Epithelial cell of prostate (primary cell): ENCODE measurements around the gene APOL6.
A peak's percentile ranks its signal among the peaks of the same experiment; 100 is the strongest.
"Not testable (repeated sequence)": the region's sequence is repeated elsewhere in the genome, so short reads cannot be mapped to it uniquely, and the experiment has no call there.

ENCODE experiments used
- DNase-seq: peaks from one replicate; pipeline ENCODE4 v3.0.0-alpha.2; 2011; ENCODE audit warnings: low read depth, low spot score
- H3K27ac ChIP-seq: fragments of 450-650 bp; 2 replicates; pipeline ENCODE4 v1.5.1; 2017; ENCODE audit warnings: mild to moderate bottlenecking

The APOL6 gene

DNA sequence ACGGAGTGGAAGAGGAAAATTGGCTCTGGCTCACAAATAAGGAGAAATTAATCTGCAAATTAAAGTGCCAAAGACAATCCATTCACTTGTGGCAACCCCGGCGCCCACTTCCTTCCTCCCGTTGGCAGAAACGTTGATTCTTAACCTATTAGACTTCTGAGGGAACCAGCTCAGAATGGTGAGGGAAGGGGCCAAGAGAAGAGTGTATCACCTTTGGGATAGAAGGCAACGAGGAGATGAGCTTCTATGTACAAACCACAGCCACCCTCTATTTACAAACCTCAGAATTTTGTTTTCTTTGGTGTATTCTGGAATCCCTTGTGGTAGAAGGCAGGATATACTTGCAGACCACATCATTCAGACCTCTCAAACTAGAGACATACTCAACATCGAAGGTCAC, 32.2 kb upstream of the APOL6 start:
- H3K27ac ChIP-seq: no peak overlapping the region
- no peak for DNase-seq

- DNase-seq: no peak
- no peak within 1 kb of the TSS for H3K27ac ChIP-seq
Measured at GRCh38 chr22:35617137-35617755, 31.0 kb upstream of the APOL6 start, which contains the start of gene MB. MB (minus strand) TSS chr22:35617329; CDS start chr22:35617257, 72 bp downstream.

DNA sequence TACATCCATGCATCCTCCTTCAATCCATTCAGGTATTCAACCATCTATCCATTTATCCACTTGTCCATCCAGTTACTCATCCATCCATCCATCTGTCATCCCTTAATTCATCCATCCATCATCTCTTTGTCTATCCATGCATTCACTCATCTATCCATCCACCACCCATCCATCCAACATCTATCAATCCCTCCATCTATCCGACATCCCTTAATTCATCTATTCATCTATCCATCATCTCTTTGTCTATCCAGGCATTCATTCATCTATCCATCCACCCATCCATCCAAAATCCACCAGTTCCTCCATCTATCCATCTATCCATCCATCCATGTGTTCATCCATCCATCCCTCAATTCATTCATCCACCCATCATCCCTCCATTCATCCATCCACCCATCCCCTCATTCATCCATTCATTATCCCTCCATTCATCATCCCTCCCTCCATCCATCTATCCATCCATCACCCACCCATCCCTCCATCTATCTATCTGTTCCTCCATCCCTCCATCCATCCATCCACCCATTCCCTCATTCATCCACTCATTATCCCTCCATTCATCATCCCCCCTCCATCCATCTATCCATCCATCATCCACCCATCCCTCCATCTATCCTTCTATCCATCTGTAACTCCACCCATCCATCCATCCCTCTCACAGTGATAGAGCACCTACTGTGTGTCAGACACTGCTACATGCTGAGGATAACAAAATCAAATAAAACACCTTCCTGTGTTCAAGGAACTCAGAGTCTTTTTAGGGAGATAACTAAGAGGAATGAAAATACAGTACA, 29.6 kb upstream of the APOL6 start:
- no peak overlapping the region for H3K27ac ChIP-seq
- no peak for DNase-seq

DNA sequence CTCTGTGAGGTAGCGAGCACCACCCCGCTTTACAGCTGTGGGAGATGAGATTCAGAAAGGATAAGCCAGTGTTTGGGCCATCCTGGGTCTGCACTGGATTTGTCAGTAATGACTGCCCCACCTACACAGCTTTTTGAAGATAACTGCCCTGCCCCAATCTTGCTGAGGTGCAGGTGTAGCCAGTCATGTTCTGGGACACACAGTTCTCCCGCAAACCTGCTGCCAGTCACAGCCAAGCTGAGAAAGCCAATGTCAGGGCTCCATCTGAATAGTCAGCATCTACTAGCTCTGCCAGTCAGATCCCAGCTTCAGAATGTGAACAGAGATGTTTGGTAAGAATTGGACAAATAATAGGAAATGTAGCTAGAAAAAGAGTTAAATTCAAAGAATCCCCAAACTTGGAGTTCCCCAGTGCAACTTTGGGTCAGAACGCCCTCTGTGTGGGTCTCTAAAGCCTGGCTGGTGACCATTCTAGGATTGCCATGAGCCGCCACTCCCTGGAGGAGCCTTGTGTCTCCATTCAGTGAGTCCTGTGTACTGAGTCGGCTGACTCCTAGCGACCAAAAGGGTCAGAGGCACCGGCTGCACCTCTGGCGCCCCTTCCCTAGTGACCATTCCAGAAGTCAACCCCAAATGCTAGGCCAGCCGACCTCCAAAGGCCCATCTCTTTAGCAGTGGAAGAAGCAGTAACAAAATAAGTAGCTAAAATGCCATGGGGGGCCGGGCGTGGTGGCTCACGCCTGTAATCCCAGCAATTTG, 28.7 kb upstream of the APOL6 start:
- no peak overlapping the region for H3K27ac ChIP-seq
- no peak for DNase-seq

- no peak overlapping the region for H3K27ac ChIP-seq
- DNase-seq: no peak
Measured at GRCh38 chr22:35620624-35621251, 27.5 kb upstream of the APOL6 start.

GRCh38 chr22:35621451-35621850, 26.8 kb upstream of the APOL6 start:
- no peak for DNase-seq

GRCh38 chr22:35622191-35622913, 25.9 kb upstream of the APOL6 start:
- no peak for DNase-seq

More at GRCh38 chr22:35621451-35621850, 26.8 kb upstream of the APOL6 start:
- H3K27ac ChIP-seq: no peak overlapping the region

DNA sequence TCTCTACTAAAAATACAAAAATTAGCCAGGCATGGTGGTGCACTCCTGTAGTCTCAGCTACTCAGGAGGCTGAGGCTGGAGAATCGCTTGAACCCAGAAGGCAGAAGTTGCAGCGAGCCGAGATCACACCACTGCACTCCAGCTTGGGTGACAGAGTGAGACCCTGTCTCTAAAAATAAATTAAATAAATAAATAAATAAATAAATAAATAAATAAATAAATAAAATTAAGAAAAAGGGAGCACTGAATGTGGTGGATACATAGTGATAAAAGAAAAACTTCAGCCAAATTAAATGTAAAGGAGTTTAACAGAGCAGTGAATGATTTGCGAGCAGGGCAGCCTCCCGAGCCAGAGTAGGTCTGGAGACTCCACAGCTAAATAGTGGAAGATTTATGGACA, 24.4 kb upstream of the APOL6 start:
- not testable (repeated sequence) for H3K27ac ChIP-seq, DNase-seq

More at GRCh38 chr22:35622191-35622913, 25.9 kb upstream of the APOL6 start:
- H3K27ac ChIP-seq: no peak overlapping the region

- no peak overlapping the region for H3K27ac ChIP-seq
- DNase-seq: no peak
Measured at GRCh38 chr22:35624547-35624946, 23.7 kb upstream of the APOL6 start.

GRCh38 chr22:35625763-35626432, 22.3 kb upstream of the APOL6 start:
- DNase-seq: no peak
- no peak overlapping the region for H3K27ac ChIP-seq

DNA sequence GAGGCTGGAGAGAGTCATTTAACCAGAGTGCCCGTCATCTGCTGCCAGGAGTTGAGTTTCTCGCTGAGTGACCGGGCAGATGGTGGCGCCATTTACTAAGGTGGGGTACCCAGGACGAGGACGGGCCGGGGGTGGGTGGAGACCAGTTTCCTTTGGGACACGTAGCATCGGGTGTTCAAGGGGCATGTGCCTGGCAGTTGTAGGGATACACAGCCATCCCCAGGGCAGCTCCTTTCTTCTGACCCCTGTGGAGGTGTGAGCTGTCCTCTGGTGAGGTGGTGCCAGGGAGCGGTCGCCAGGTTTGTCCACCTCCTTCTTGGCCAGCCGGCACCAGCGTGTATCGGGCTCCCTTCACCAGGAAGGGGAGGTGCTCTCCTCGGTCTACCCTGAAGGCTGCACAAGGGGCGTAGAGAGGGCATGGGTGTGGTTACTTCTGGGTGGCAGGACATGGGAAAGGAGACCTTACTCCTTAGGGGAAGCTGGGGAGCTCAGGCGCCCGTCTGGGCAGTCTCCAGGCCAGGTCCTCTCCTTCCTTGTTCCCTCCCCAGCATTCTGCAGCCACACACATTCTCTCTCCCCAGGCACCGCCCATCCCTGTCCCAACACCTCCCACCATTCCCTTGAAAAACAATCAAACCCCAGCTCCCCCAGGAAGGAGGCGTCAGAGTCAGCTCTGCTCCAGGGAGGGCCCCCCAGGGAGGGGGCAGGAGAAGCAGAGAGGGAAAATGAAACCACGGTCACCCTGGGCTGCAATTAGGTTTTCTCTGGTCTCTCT, 20.8 kb upstream of the APOL6 start:
- no peak for DNase-seq
- peak overlapping the region; percentile 86 for H3K27ac ChIP-seq

DNA sequence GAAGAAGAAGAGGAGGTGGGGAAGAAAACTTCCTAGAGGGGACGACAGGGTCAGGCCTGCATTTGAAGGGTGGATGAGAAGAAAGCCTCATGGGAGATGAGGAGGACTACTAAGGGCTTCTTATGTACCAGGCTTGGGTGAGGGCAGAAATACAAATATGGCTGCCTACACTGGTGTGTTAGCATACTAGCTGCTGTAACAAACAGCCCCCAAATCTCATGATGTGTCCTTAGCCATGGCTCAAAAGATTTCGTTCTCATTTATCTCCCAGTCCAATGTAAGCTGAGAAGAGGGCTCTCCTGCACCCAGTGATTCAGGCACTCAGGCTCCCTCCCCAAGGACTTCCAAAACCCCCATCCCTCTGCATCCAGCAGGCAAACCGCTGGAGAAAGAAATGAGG, 19.5 kb upstream of the APOL6 start:
- peak overlapping the region; percentile 86 for H3K27ac ChIP-seq
- DNase-seq: no peak

- peak overlapping the region; percentile 86 for H3K27ac ChIP-seq
- DNase-seq: peak; percentile 83
Measured at GRCh38 chr22:35629406-35630216, 18.6 kb upstream of the APOL6 start.

DNA sequence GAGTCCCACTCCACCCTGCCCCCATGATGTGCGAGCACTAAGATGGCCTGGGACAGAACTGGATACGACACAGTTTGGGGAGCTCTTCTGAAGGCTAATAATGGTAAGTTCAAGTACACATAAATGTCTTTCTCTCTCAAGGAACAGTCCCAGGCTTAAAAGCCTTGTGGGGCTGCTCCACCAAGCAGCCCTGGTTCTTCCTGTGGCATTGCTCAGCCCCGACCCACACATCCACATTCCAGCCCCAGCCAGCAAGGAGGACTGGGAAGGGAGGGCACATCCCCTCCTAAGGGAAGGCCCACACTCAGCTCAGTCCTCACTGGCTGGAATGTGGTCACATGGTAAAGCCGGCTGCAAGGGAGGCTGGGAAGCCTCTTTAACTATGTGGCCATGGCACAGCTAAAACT, 17.9 kb upstream of the APOL6 start:
- DNase-seq: no peak
- no peak overlapping the region for H3K27ac ChIP-seq

DNA sequence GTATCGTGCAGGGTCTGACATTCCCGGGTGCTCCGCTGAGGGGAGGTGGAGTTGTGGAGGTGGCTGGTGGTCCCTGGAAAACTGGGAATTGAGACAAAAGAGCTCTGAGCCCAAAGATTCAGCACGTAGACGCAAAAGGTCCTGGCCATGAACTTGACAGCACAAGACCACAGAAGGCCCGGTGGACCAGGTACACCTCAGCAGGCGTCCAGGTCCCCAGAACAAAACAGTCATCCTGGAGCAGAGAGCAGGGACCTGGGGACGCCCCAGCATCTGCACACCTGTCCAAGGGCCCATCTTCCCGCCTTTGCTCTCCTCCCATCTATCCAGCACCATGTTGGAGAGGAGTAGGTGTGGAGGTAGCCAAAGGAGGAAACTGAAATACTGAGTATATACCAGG, 17.4 kb upstream of the APOL6 start:
- DNase-seq: no peak
- no peak overlapping the region for H3K27ac ChIP-seq

DNA sequence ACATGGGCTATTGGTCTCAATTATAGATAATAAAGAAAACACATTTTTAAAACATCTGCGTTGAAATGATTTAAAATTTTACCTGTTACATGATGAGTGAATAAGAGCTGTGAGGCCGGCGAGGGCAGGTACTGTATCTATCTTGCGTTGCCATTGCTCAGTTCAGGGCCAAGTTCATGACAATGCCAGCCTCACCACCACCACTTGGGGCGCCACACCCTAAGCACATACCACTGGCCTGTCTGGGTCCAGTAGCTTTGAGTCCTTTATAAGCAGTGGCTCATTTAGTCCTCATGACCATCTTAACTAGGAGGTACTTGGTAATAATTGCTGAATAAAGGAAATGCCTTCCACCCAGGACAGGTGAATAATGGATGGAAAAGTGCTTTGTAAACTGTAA, 16.6 kb upstream of the APOL6 start:
- H3K27ac ChIP-seq: no peak overlapping the region
- DNase-seq: no peak

GRCh38 chr22:35632935-35633334, 15.3 kb upstream of the APOL6 start:
- no peak for DNase-seq
- H3K27ac ChIP-seq: no peak overlapping the region

- DNase-seq: no peak
- no peak overlapping the region for H3K27ac ChIP-seq
Measured at GRCh38 chr22:35633520-35633919, 14.7 kb upstream of the APOL6 start.
